Adrenal gland (tissue), 12 donors: ENCODE data around the gene CFAP97D2. TPM values are rescaled to one million over a fixed set of nuclear protein-coding genes. Genes with fewer than 3 reads are reported as not detected.

Experiments
- DNase-seq, 7 donors: peaks; one replicate each; pipeline ENCODE4 v3.0.0-alpha.2; 2019 to 2020
- H3K27ac ChIP-seq, 5 donors: fragments of 200-600 bp; sonication (generic) in 4 of 5; 1 replicate in 3 of 5; 2 replicates in 2 of 5; pipeline versions ENCODE4 v1.5.1 to v1.8.0; 2016 to 2020; ENCODE audit warnings: mild to moderate bottlenecking in 1 of 5
- H3K27me3 ChIP-seq: fragments of 200-600 bp; 2 replicates; pipeline ENCODE4 v1.8.0; 2021
- H3K36me3 ChIP-seq, 2 donors: fragments of 200-600 bp; replicated peaks in 1 of 2; 1 replicate in 1 of 2; 2 replicates in 1 of 2; pipeline versions ENCODE4 v1.5.1 to v1.8.0; 2018 to 2022
- H3K4me1 ChIP-seq, 2 donors: fragments of 200-600 bp; replicated peaks in 1 of 2; 1 replicate in 1 of 2; 2 replicates in 1 of 2; pipeline versions ENCODE4 v1.5.1 to v1.8.0; 2018 to 2021
- H3K4me3 ChIP-seq, 4 donors: fragments of 200-600 bp; sonication (generic) in 3 of 4; one replicate each; pipeline ENCODE4 v1.5.1; 2016 to 2018
- H3K9me3 ChIP-seq, 3 donors: fragments of 200-600 bp; sonication (generic) in 1 of 3; replicated peaks in 1 of 3; 1 replicate in 2 of 3; 2 replicates in 1 of 3; pipeline versions ENCODE4 v1.5.1 to v1.8.0; 2016 to 2021
- CTCF ChIP-seq, 6 experiments: fragments of 450-650 bp in 4 of 6; fragments of 200-600 bp in 2 of 6; sonication (generic) in 1 of 6; IDR thresholded peaks; 1 replicate in 5 of 6; 2 replicates in 1 of 6; pipeline versions ENCODE4 v1.5.1 to v1.8.0; 2016 to 2021; ENCODE audit warnings: antibody characterized with exemption in 6 of 6, mild to moderate bottlenecking in 2 of 6, moderate library complexity in 1 of 6
- POLR2A ChIP-seq, 2 donors: fragments of 450-650 bp; IDR thresholded peaks; one replicate each; pipeline ENCODE4 v1.6.1; 2017; ENCODE audit warnings: antibody characterized with exemption in 2 of 2, mild to moderate bottlenecking in 2 of 2, moderate library complexity in 1 of 2
- WGBS, 4 donors: extraction: QIAGEN DNeasy Blood & Tissue Kit in 2 of 4; methylation state at CpG; one replicate each; pipeline versions ENCODE4 v1.1.5 to v1.1.7; 2013 to 2017; 5-methylcytosine and 5-hydroxymethylcytosine counted together
- intact Hi-C, 2 donors: fragments of 100-400 bp; cut with DNase I; formaldehyde crosslinking; loops; one replicate each; pipeline versions ENCODE4 v1.14.1 to v1.15.0; 2022 to 2023
- polyA plus RNA-seq, 3 donors: library from polyadenylated mRNA; stranded (reverse); fragments of 200-250 nt in 2 of 3; fragments of 350-450 nt in 1 of 3; fragmentation: Illumina TruSeq in 1 of 3; extraction: RNeasy Lipid Tissue Mini Kit (QIAGEN cat#74804) in 1 of 3; gene quantifications; one replicate each; pipeline ENCODE4 v1.2.3, GENCODE V29; 2013 to 2014
- total RNA-seq, 9 donors: library from RNA; depleted of rRNA in 4 of 9; stranded (reverse); fragments of >200 nt in 4 of 9; fragments of 120-200 nt in 1 of 9; fragmentation: NEBNext Ultra II Directional in 1 of 9; extraction: Animal tissue kit (Norgen Biotek cat#: 25700) in 1 of 9; gene quantifications; one replicate each; pipeline versions ENCODE4 v1.1.0 to v1.2.4, GENCODE V29; 2013 to 2023
- donor health status: healthy with polysubstance abuse.
- donor health status: Bipolar disorder and iron deficiency.
- donor health status: DM: yes; HTN: yes; CAD: no.
- donor health status: DM: no; HTN: no; CAD: no.
- donor health status: DM: no; HTN: no; CAD: no.
- donor health status: DM: yes; HTN: yes; CAD: no.

Gene CFAP97D2
- total and polyA plus RNA-seq, 12 donors: not detected

DNA sequence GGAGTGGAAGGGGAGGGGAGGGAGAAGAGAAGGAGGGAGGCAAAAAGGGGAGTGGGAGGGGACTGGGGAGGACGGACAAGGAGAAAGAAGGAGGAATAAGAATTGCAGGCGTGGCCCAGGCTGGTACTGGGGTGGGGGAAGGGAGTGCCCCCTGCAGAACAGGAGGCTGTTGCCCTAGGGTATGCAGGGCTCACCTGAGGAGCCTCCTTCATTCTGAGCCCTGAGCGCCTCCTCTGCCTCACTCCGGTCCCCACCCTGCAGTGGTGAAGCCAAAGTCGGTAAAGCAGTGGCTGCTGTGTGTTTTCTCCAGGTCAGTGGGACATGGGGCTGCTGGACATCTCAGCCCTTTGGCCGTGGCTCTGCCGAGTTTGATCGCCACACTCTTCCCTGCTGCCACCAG lies 46.6 kb downstream of the CFAP97D2 start:
- 68 to 80% (median 74%) methylated on average over 5 to 8 of the region's 8 CpGs for WGBS, 4 donors
- Histone ChIP-seq H3K4me1 (no peaks in the 10 kb centered on the region), H3K27ac (no peak overlapping the region), H3K4me3 (no peak overlapping the region), H3K9me3 (no peaks in the 10 kb centered on the region), H3K27me3 (peaks cover 20% of the 10 kb centered on the region), H3K36me3 (no peaks in the 10 kb centered on the region)
- no peak for DNase-seq
- no peak for TF ChIP-seq CTCF (IDR thresholded peaks at IDR 0.05)
- TF ChIP-seq POLR2A (IDR thresholded peaks at IDR 0.05): no peak
- intact Hi-C loops: loop anchor here (5.0 kb wide), 2 partner anchors 273 to 408 kb away; no protein-coding TSS in a partner anchor

DNA sequence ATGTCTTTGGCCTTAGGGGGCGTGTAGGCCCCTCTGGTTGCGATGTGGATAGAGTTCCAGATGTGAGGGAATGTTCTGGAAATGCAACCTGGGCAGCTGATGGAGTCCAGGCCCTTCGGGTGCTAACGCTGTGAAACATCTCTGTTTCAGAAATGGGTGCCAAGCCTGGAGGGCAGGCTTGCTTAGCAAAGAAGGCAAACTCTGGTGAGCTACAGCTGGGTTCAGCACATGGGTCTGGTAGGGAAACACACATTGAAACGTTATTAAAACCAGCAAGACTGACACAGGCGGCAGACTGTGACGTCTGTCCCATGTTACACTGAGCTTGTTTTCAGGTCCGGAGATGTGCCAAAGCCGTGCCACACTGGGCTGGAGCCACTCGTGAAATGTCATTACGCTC lies 47.0 kb downstream of the CFAP97D2 start:
- intact Hi-C loops: loop anchor here (5.0 kb wide), 2 partner anchors 274 to 409 kb away; no protein-coding TSS in a partner anchor
- Histone ChIP-seq H3K9me3 (no peaks in the 10 kb centered on the region), H3K36me3 (no peaks in the 10 kb centered on the region), H3K4me3 (no peak overlapping the region), H3K27ac (no peak overlapping the region), H3K27me3 (peaks cover 20% of the 10 kb centered on the region), H3K4me1 (no peaks in the 10 kb centered on the region)
- 68 to 85% (median 75%) methylated on average over 11 of the region's 11 CpGs for WGBS, 4 donors
- DNase-seq: no peak
- TF ChIP-seq CTCF (IDR thresholded peaks at IDR 0.05): no peak
- TF ChIP-seq POLR2A (IDR thresholded peaks at IDR 0.05): no peak

DNA sequence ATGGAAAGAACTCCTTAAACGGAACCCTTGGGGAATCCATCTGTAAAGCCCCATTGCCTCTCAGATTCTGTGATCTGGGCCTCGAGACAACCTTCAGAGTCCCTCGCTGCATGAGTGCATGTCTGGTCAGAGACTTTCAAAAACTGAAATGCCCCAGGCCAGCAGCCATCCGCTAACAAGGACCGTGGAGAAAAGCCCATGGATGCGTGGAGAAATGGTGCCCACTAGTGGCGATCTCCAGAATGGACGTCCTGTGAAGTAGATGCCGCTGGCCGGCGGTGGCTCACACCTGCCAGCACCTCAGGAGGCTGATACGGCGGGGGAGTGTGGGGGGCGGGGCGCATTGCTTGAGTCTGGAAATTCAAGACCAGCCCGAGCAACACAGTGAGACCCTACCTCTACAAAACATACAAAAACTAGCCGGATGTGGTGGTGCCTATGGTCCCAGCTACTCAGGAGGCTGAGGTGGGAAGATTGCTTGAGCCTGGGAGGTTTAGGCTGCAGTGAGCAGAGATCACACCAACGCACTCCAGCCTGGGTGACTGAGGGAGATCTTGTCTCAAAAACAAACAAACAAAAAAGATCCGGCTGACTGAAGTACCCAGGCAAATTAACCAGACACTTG lies 47.8 kb downstream of the CFAP97D2 start:
- Histone ChIP-seq H3K36me3 (no peaks in the 10 kb centered on the region), H3K27me3 (peaks cover 20% of the 10 kb centered on the region), H3K4me1 (no peaks in the 10 kb centered on the region), H3K27ac (no peak overlapping the region), H3K4me3 (no peak overlapping the region), H3K9me3 (no peaks in the 10 kb centered on the region)
- DNase-seq: peak; percentile 67 to 95 (median 84)
- intact Hi-C loops: loop anchor here (5.0 kb wide), 2 partner anchors 275 to 410 kb away; no protein-coding TSS in a partner anchor
- 3 to 9% (median 5%) methylated on average over 8 to 19 of the region's 19 CpGs for WGBS, 4 donors
- peak; percentile 91 to 98 (median 95) for TF ChIP-seq CTCF (IDR thresholded peaks at IDR 0.05)
- no peak for TF ChIP-seq POLR2A (IDR thresholded peaks at IDR 0.05)

- no peak overlapping the region for H3K27ac ChIP-seq
- no peaks in the 10 kb centered on the region for H3K4me1 ChIP-seq
- H3K27me3 ChIP-seq: peaks cover 20% of the 10 kb centered on the region
- H3K4me3 ChIP-seq: no peak overlapping the region
- WGBS, 4 donors: 65 to 69% (median 68%) methylated on average over 2 of the region's 2 CpGs
- intact Hi-C loops: loop anchor here (5.0 kb wide), 2 partner anchors 275 to 410 kb away; no protein-coding TSS in a partner anchor
- DNase-seq: no peak
- no peaks in the 10 kb centered on the region for H3K36me3 ChIP-seq
- TF ChIP-seq POLR2A (IDR thresholded peaks at IDR 0.05): no peak
- TF ChIP-seq CTCF (IDR thresholded peaks at IDR 0.05): no peak
- H3K9me3 ChIP-seq: no peaks in the 10 kb centered on the region
Observed at GRCh38 chr13:114227528-114227927, 48.5 kb downstream of the CFAP97D2 start.
